ENCODE results near the gene SNX12. TPM values are rescaled to one million over a fixed set of nuclear protein-coding genes. Genes with fewer than 3 reads are reported as not detected.

SNX12 gene
- total and polyA plus RNA-seq, 2 of the 4 experiments (the other 2 are of a cell fraction), result 59.9 to 63.0 TPM

- no peak overlapping the region for H2AK5ac ChIP-seq (ENCODE audit: low read depth, low read length)
- H3K9me1 ChIP-seq (ENCODE audit: insufficient read depth, low read length), result no peaks in the 10 kb centered on the region
- peak overlapping the region; percentile 74 for H2AK9ac ChIP-seq (replicated peaks; ENCODE audit: low read depth, low read length, poor library complexity)
- intact Hi-C loops (cut with micrococcal nuclease) (loop anchor here (1.0 to 2.0 kb wide), 2 partner anchors 27 to 33 kb away; partner anchors contain the start of gene SNX12), dilution Hi-C loops (cut with HindIII; ENCODE audit: low sequenced_read_pairs, unreplicated experiment) (no loop called here), in situ Hi-C loops (cut with MboI; ENCODE audit: low sequenced_read_pairs) (no loop called here)
- 28% methylated on average over 31 of the region's 46 CpGs; no CpG with 5 or more reads in 1 of the 2 experiments for WGBS, 2 experiments (ENCODE audit: extremely low coverage in 2 of 2, insufficient read length in 1 of 2)
- peak overlapping the region; percentile 35 for H3K4ac ChIP-seq (ENCODE audit: low read depth, low read length)
- no peak overlapping the region for H3K27ac ChIP-seq (ENCODE audit: insufficient read depth, low read length)
- no peak overlapping the region for H3K18ac ChIP-seq (ENCODE audit: low read depth, low read length)
- no peak overlapping the region for H3K56ac ChIP-seq (ENCODE audit: extremely low read depth, insufficient read depth, low read length)
- H3K27me3 ChIP-seq (ENCODE audit: control insufficient read depth, insufficient read depth, low read length), result peaks cover 21% of the 10 kb centered on the region
- H3K23ac ChIP-seq (ENCODE audit: low read depth, low read length), result peak overlapping the region; percentile 79
- H3K79me1 ChIP-seq (ENCODE audit: low read depth in 1 of 2, low read length in 2 of 2), result no peaks in the 10 kb centered on the region
- no peak overlapping the region; the same call in 1 of the 2 replicates for H4K91ac ChIP-seq (ENCODE audit: insufficient read depth, low read depth, low read length)
- no peaks in the 10 kb centered on the region for H3K9me3 ChIP-seq (ENCODE audit: control insufficient read depth, insufficient read depth, low read length)
- no peak overlapping the region for H2BK5ac ChIP-seq (ENCODE audit: low read depth, low read length, poor library complexity, severe bottlenecking)
- H4K8ac ChIP-seq (ENCODE audit: low read depth in 2 of 2, low read length in 2 of 2), result peak overlapping the region in 1 of 2 experiments; percentile 23; a peak in 2 of 4 replicates
- TF ChIP-seq FOS (IDR thresholded peaks at IDR 0.05; ENCODE audit: low read depth, low read length) (no peak), SMC3 (IDR thresholded peaks at IDR 0.05; ENCODE audit: low read depth, low read length) (no peak), CTCF (conservative IDR thresholded peaks at IDR 0.05; ENCODE audit: low read depth, low read length) (no peak), POLR2A (IDR thresholded peaks at IDR 0.05; ENCODE audit: low read depth, low read length) (no peak), USF2 (IDR thresholded peaks at IDR 0.05; ENCODE audit: low read depth, low read length) (no peak), NFE2L2 (IDR thresholded peaks at IDR 0.05; ENCODE audit: low read depth, low read length) (no peak), CHD1 (IDR thresholded peaks at IDR 0.05; ENCODE audit: low read depth, low read length) (no peak), RAD21 (IDR thresholded peaks at IDR 0.05; ENCODE audit: low read length) (no peak), ELK1 (IDR thresholded peaks at IDR 0.05; ENCODE audit: borderline replicate concordance, low read depth, low read length) (no peak), RFX5 (IDR thresholded peaks at IDR 0.05; ENCODE audit: low read depth, low read length) (no peak)
- peak overlapping the region; percentile 63 for H3K9ac ChIP-seq (ENCODE audit: low read depth, low read length)
- H2AFZ ChIP-seq (replicated peaks; ENCODE audit: low read length, poor library complexity), result peak overlapping the region; percentile 91
- DNase-seq (peak; percentile 30), ATAC-seq (ENCODE audit: low read depth) (peak; percentile 66)
- peak overlapping the region; percentile 89 for H3K4me3 ChIP-seq (ENCODE audit: insufficient read depth, low read depth, low read length)
- no peaks in the 10 kb centered on the region for H4K20me1 ChIP-seq (ENCODE audit: insufficient read depth, low read length)
- H3K14ac ChIP-seq (replicated peaks; ENCODE audit: low read depth, low read length), result peak overlapping the region; percentile 37; the same call in 1 of the 2 replicates
- ChIA-PET POLR2A (ENCODE audit: unreplicated experiment) (no interaction called here), CTCF (no interaction called here)
- H2BK120ac ChIP-seq (ENCODE audit: low read depth, low read length), result no peak overlapping the region
- no peak overlapping the region; the same call in 1 of the 2 replicates for H4K5ac ChIP-seq (ENCODE audit: low read depth, low read length)
- BruUV-seq (replicated peaks), result no TSS peak
- no peaks in the 10 kb centered on the region for H3K4me1 ChIP-seq (ENCODE audit: control insufficient read depth, insufficient read depth, low read length)
- H2BK20ac ChIP-seq (ENCODE audit: low read depth, low read length), result no peak overlapping the region
- H3K4me2 ChIP-seq (ENCODE audit: low read depth, low read length), result peak overlapping the region; percentile 95
- H3K36me3 ChIP-seq (ENCODE audit: control insufficient read depth, insufficient read depth, low read length), result no peaks in the 10 kb centered on the region
- no peak overlapping the region for H2BK15ac ChIP-seq (ENCODE audit: low read depth, low read length)
Observed at GRCh38 chrX:71095981-71096759, 28.0 kb upstream of the SNX12 start.
